WTC11 (cell line): Measurements from ENCODE around the gene RAG2. TPM values are rescaled to one million over a fixed set of nuclear protein-coding genes. Genes with fewer than 3 reads are reported as not detected.

ENCODE experiments used
- ATAC-seq: fragments of 200-7000 bp; cut with Tn5 transposase; 2 replicates; pipeline ENCODE4 v1.10.0; 2021; ENCODE audit warnings: mild to moderate bottlenecking, moderate library complexity
- CTCF ChIA-PET: fragments of 300-600 bp; sonication (Branson Sonifier 250); formaldehyde crosslinking; loops from one replicate; lab custom pipeline; 2021; ENCODE audit warnings: antibody characterized with exemption; lab: Charles Lee
- POLR2A ChIA-PET: fragments of 350-600 bp; sonication (Branson Sonifier 250); formaldehyde crosslinking; loops from one replicate; lab custom pipeline; 2021; ENCODE audit warnings: antibody characterized with exemption; lab: Charles Lee
- DNase-seq: peaks from one replicate; pipeline ENCODE4 v3.0.0; 2021; ENCODE audit warnings: low spot score
- H3K27ac Mint-ChIP-seq: 2 replicates; pipeline ENCODE4 v1.8.0; 2021; ENCODE audit warnings: mixed read lengths
- H3K27me3 Mint-ChIP-seq: 2 replicates; pipeline ENCODE4 v1.8.0; 2021; ENCODE audit warnings: low read depth, mild to moderate bottlenecking, moderate library complexity, mixed read lengths
- H3K36me3 Mint-ChIP-seq: 2 replicates; pipeline ENCODE4 v1.8.0; 2021; ENCODE audit warnings: mixed read lengths
- H3K4me1 Mint-ChIP-seq: 2 replicates; pipeline ENCODE4 v1.8.0; 2022; ENCODE audit warnings: mixed read lengths
- H3K4me3 Mint-ChIP-seq: 2 replicates; pipeline ENCODE4 v1.8.0; 2021; ENCODE audit warnings: mild to moderate bottlenecking, moderate library complexity, mixed read lengths
- H3K9me3 Mint-ChIP-seq: 2 replicates; pipeline ENCODE4 v1.8.0; 2021; ENCODE audit warnings: mixed read lengths
- AFF4 ChIP-seq: sonication (generic); formaldehyde crosslinking; IDR thresholded peaks from 2 replicates; pipeline ENCODE4 v1.8.1; 2023; ENCODE audit warnings: mild to moderate bottlenecking, missing genetic modification reagents, borderline replicate concordance
- ARID4B ChIP-seq: sonication (generic); formaldehyde crosslinking; IDR thresholded peaks from 2 replicates; pipeline ENCODE4 v1.8.0; 2023; ENCODE audit warnings: missing genetic modification reagents, mild to moderate bottlenecking, borderline replicate concordance
- CREB1 ChIP-seq: sonication (generic); formaldehyde crosslinking; IDR thresholded peaks from 2 replicates; pipeline ENCODE4 v1.8.0; 2023; ENCODE audit warnings: mild to moderate bottlenecking, missing genetic modification reagents
- E2F4 ChIP-seq: sonication (generic); formaldehyde crosslinking; IDR thresholded peaks from 2 replicates; pipeline ENCODE4 v1.8.1; 2022; ENCODE audit warnings: low read depth, mild to moderate bottlenecking, moderate library complexity, missing genetic modification reagents, borderline replicate concordance
- E2F5 ChIP-seq: sonication (generic); formaldehyde crosslinking; IDR thresholded peaks from 2 replicates; pipeline ENCODE4 v1.8.1; 2022; ENCODE audit warnings: mild to moderate bottlenecking, moderate library complexity, missing genetic modification reagents
- HMGXB4 ChIP-seq: sonication (generic); formaldehyde crosslinking; IDR thresholded peaks from 2 replicates; pipeline ENCODE4 v1.8.1; 2023; ENCODE audit warnings: mild to moderate bottlenecking, moderate library complexity, missing genetic modification reagents
- JAZF1 ChIP-seq: fragments of 250-450 bp; sonication (Bioruptor Pico); IDR thresholded peaks from 2 replicates; pipeline ENCODE4 v1.9.0; 2021; ENCODE audit warnings: moderate library complexity, mild to moderate bottlenecking, inconsistent platforms
- NFATC4 ChIP-seq: fragments of 250-450 bp; sonication (Bioruptor Pico); IDR thresholded peaks from 2 replicates; pipeline ENCODE4 v1.9.0; 2021; ENCODE audit warnings: mild to moderate bottlenecking
- NFE2L1 ChIP-seq: sonication (generic); formaldehyde crosslinking; IDR thresholded peaks from 2 replicates; pipeline ENCODE4 v1.8.1; 2023; ENCODE audit warnings: missing genetic modification reagents
- TCF7 ChIP-seq: sonication (generic); formaldehyde crosslinking; IDR thresholded peaks from 2 replicates; pipeline ENCODE4 v1.8.0; 2022; ENCODE audit warnings: mild to moderate bottlenecking, low read depth, missing genetic modification reagents, moderate library complexity
- USF2 ChIP-seq: sonication (generic); formaldehyde crosslinking; IDR thresholded peaks from 2 replicates; pipeline ENCODE4 v1.8.1; 2023; ENCODE audit warnings: mild to moderate bottlenecking, missing genetic modification reagents, moderate library complexity
- ZNF532 ChIP-seq: fragments of 250-450 bp; sonication (Bioruptor Pico); IDR thresholded peaks from 2 replicates; pipeline ENCODE4 v1.9.0; 2021; ENCODE audit warnings: mild to moderate bottlenecking, borderline replicate concordance
- total RNA-seq: library from RNA; stranded (reverse); gene quantifications from 3 replicates; pipeline ENCODE4 v1.2.3, GENCODE V29; 2021

Gene RAG2
- total RNA-seq, 1 experiment from 2014 or later = not detected

GRCh38 chr11:36596880-36597279 is 1.2 kb downstream of the RAG2 start:
- Mint-ChIP-seq H3K4me3 (no peak overlapping the region), H3K27me3 (peaks cover 13% of the 10 kb centered on the region), H3K36me3 (peaks cover 55% of the 10 kb centered on the region), H3K4me1 (no peaks in the 10 kb centered on the region), H3K27ac (no peak overlapping the region), H3K9me3 (peaks cover 75% of the 10 kb centered on the region)
- TF ChIP-seq E2F4 (CRISPR knock-in tag) (no peak), ZNF532 (no peak), TCF7 (CRISPR knock-in tag) (no peak), CREB1 (no peak), HMGXB4 (CRISPR knock-in tag) (no peak), USF2 (CRISPR knock-in tag) (no peak), NFE2L1 (no peak), ARID4B (CRISPR knock-in tag) (no peak), AFF4 (CRISPR knock-in tag) (no peak), NFATC4 (no peak), JAZF1 (CRISPR knock-in tag) (no peak), E2F5 (CRISPR knock-in tag) (no peak)
- DNase-seq (no peak), ATAC-seq (no peak)
- ChIA-PET POLR2A (no interaction called here), CTCF (no interaction called here)
